Loucy (cell line): ENCODE data around the gene VPS26A.
"Not testable (repeated sequence)": the region's sequence is repeated elsewhere in the genome, so short reads cannot be mapped to it uniquely, and the experiment has no call there.

Experiments
- H2AFZ ChIP-seq: fragments of 200-600 bp; sonication (generic); 2 replicates; pipeline ENCODE4 v1.6.0; 2016; ENCODE audit warnings: antibody characterized with exemption, mild to moderate bottlenecking, low read length, moderate library complexity
- H3F3A ChIP-seq: fragments of 200-600 bp; 2 replicates; pipeline ENCODE4 v1.6.0; 2016; ENCODE audit warnings: antibody characterized with exemption, low read depth, mild to moderate bottlenecking
- H3K27me3 ChIP-seq: fragments of 200-600 bp; sonication (generic); 2 replicates; pipeline ENCODE4 v1.6.1; 2014; ENCODE audit warnings: low read length, mild to moderate bottlenecking; ENCODE audit not compliant: insufficient read depth, poor library complexity, severe bottlenecking
- H3K36me3 ChIP-seq: fragments of 200-600 bp; sonication (generic); 2 replicates; pipeline ENCODE4 v1.6.1; 2016; ENCODE audit warnings: low read length; ENCODE audit not compliant: insufficient read depth
- H3K4me1 ChIP-seq: fragments of 200-600 bp; sonication (generic); 2 replicates; pipeline ENCODE4 v1.5.1; 2014; ENCODE audit warnings: low read length, mild to moderate bottlenecking; ENCODE audit not compliant: insufficient read depth, poor library complexity, severe bottlenecking
- H3K4me2 ChIP-seq: fragments of 200-600 bp; sonication (generic); 2 replicates; pipeline ENCODE4 v1.6.0; 2014; ENCODE audit warnings: antibody characterized with exemption, low read length, low read depth, mild to moderate bottlenecking; ENCODE audit not compliant: poor library complexity, severe bottlenecking
- H3K4me3 ChIP-seq: fragments of 200-600 bp; sonication (generic); 2 replicates; pipeline ENCODE4 v1.5.1; 2014; ENCODE audit warnings: low read length, mild to moderate bottlenecking, mixed read lengths; ENCODE audit not compliant: poor library complexity, severe bottlenecking
- H3K79me2 ChIP-seq: fragments of 200-600 bp; sonication (generic); 2 replicates; pipeline ENCODE4 v1.6.1; 2014; ENCODE audit warnings: low read length; ENCODE audit not compliant: insufficient read depth
- H3K9ac ChIP-seq: fragments of 200-600 bp; sonication (generic); 2 replicates; pipeline ENCODE4 v1.6.0; 2014; ENCODE audit warnings: mild to moderate bottlenecking, low read depth, low read length, moderate library complexity; ENCODE audit not compliant: poor library complexity, severe bottlenecking
- H3K9me2 ChIP-seq: fragments of 200-600 bp; sonication (generic); replicated peaks from 2 replicates; pipeline ENCODE4 v1.6.1; 2016; ENCODE audit warnings: low read depth, low read length, mixed read lengths
- H3K9me3 ChIP-seq: fragments of 200-600 bp; sonication (generic); 2 replicates; pipeline ENCODE4 v1.6.1; 2014; ENCODE audit warnings: mild to moderate bottlenecking, antibody characterized with exemption, low read length, low read depth; ENCODE audit not compliant: insufficient read depth
- H4K20me1 ChIP-seq: fragments of 200-600 bp; sonication (generic); 2 replicates; pipeline ENCODE4 v1.6.0; 2014; ENCODE audit warnings: antibody characterized with exemption, low read length, mild to moderate bottlenecking; ENCODE audit not compliant: insufficient read depth, poor library complexity, severe bottlenecking
- CTCF ChIP-seq: fragments of 200-600 bp; sonication (generic); conservative IDR thresholded peaks from 2 replicates; pipeline ENCODE4 v1.5.1; 2014; ENCODE audit warnings: mild to moderate bottlenecking, antibody characterized with exemption, low read length
- EZH2phosphoT487 ChIP-seq: fragments of 200-600 bp; IDR thresholded peaks from 2 replicates; pipeline ENCODE4 v1.6.1; 2018; ENCODE audit warnings: antibody characterized with exemption, mild to moderate bottlenecking, moderate library complexity, borderline replicate concordance

Gene VPS26A

GRCh38 chr10:69160809-69161241 lies 36.8 kb downstream of the VPS26A start:
- H3K4me3 ChIP-seq: no peak overlapping the region
- TF ChIP-seq CTCF (no peak), EZH2phosphoT487 (no peak)
- no peaks in the 10 kb centered on the region for H3K9me3 ChIP-seq
- peaks cover 73% of the 10 kb centered on the region; the same call in 1 of the 2 replicates for H3K36me3 ChIP-seq
- no peaks in the 10 kb centered on the region for H3K9me2 ChIP-seq
- H3K79me2 ChIP-seq: no peaks in the 10 kb centered on the region
- no peak overlapping the region for H3K4me2 ChIP-seq
- H3K4me1 ChIP-seq: no peaks in the 10 kb centered on the region
- no peaks in the 10 kb centered on the region for H3K27me3 ChIP-seq
- no peak overlapping the region for H3K9ac ChIP-seq
- no peak overlapping the region for H2AFZ ChIP-seq
- H4K20me1 ChIP-seq: no peaks in the 10 kb centered on the region
- no peaks in the 10 kb centered on the region for H3F3A ChIP-seq

- Histone ChIP-seq H3K9ac (no peak overlapping the region), H3F3A (no peaks in the 10 kb centered on the region), H3K4me1 (no peaks in the 10 kb centered on the region), H2AFZ (no peak overlapping the region), H3K27me3 (no peaks in the 10 kb centered on the region), H3K36me3 (peaks cover 73% of the 10 kb centered on the region; the same call in 1 of the 2 replicates), H3K4me2 (no peak overlapping the region), H3K79me2 (no peaks in the 10 kb centered on the region), H3K4me3 (no peak overlapping the region), H3K9me2 (no peaks in the 10 kb centered on the region), H3K9me3 (no peaks in the 10 kb centered on the region), H4K20me1 (no peaks in the 10 kb centered on the region)
- TF ChIP-seq EZH2phosphoT487 (no peak), CTCF (no peak)
Observed at GRCh38 chr10:69168493-69168892, 44.5 kb downstream of the VPS26A start.

- H3K9me2 ChIP-seq: no peaks in the 10 kb centered on the region
- no peak overlapping the region for H3K9ac ChIP-seq
- peaks cover 49% of the 10 kb centered on the region; the same call in 1 of the 2 replicates for H3K36me3 ChIP-seq
- no peaks in the 10 kb centered on the region for H4K20me1 ChIP-seq
- no peaks in the 10 kb centered on the region for H3K79me2 ChIP-seq
- no peak overlapping the region for H3K4me3 ChIP-seq
- no peak for TF ChIP-seq EZH2phosphoT487
- no peak for TF ChIP-seq CTCF
- H3K4me1 ChIP-seq: no peaks in the 10 kb centered on the region
- no peaks in the 10 kb centered on the region for H3K9me3 ChIP-seq
- no peak overlapping the region for H2AFZ ChIP-seq
- no peaks in the 10 kb centered on the region for H3F3A ChIP-seq
- H3K4me2 ChIP-seq: no peak overlapping the region
- no peaks in the 10 kb centered on the region for H3K27me3 ChIP-seq
Observed at GRCh38 chr10:69172241-69172982, 48.4 kb downstream of the VPS26A start.

- H3K9me3 ChIP-seq, H4K20me1 ChIP-seq, H3K4me2 ChIP-seq, H3K9ac ChIP-seq, H3K27me3 ChIP-seq, H3K4me1 ChIP-seq, H3K4me3 ChIP-seq, H3K79me2 ChIP-seq, H2AFZ ChIP-seq, H3K9me2 ChIP-seq, H3F3A ChIP-seq: not testable (repeated sequence)
- H3K36me3 ChIP-seq: peaks cover 24% of the 10 kb centered on the region; the same call in 1 of the 2 replicates
Observed at GRCh38 chr10:69175326-69175725, 51.3 kb downstream of the VPS26A start.
